ENCODE results near the gene FREM2. TPM values are rescaled to one million over a fixed set of nuclear protein-coding genes. Genes with fewer than 3 reads are reported as not detected.

The FREM2 gene
- polyA plus RNA-seq, 2 of the 4 experiments (the other 2 are of a cell fraction), result not detected

- Histone ChIP-seq H3K4me3 (no peak overlapping the region), H3K4me2 (no peak overlapping the region), H3K27ac (no peak overlapping the region), H3K9me3 (no peaks in the 10 kb centered on the region), H3K4me1 (no peaks in the 10 kb centered on the region)
- DNase-seq (ENCODE audit: low read depth in 1 of 2, low spot score in 1 of 2), result no peak
- CTCF ChIA-PET, result interaction anchor here (0.7 kb wide), 1 partner anchor 131 kb away, joined by 3 read pairs; no protein-coding TSS in a partner anchor
- ATAC-seq, result no peak
- no peak for TF ChIP-seq HOXB13 (CRISPR knock-in tag; IDR thresholded peaks at IDR 0.05; ENCODE audit: low read depth)
- no peak for TF ChIP-seq PHF8 (IDR thresholded peaks at IDR 0.05; ENCODE audit: borderline replicate concordance, low read depth)
- TF ChIP-seq FOSL2 (IDR thresholded peaks at IDR 0.05), result no peak
- no peak for TF ChIP-seq FOSL2 (CRISPR knock-in tag; IDR thresholded peaks at IDR 0.05)
- no peak for TF ChIP-seq FOXS1 (CRISPR knock-in tag; IDR thresholded peaks at IDR 0.05)
- TF ChIP-seq ATOH8 (CRISPR knock-in tag; IDR thresholded peaks at IDR 0.05; ENCODE audit: low read depth), result no peak
- TF ChIP-seq TFCP2L1 (CRISPR knock-in tag; IDR thresholded peaks at IDR 0.05), result no peak
- TF ChIP-seq EHF (CRISPR knock-in tag; IDR thresholded peaks at IDR 0.05), result no peak
- TF ChIP-seq POLR2AphosphoS2 (conservative IDR thresholded peaks at IDR 0.05; ENCODE audit: low read length), result no peak
- no peak for TF ChIP-seq BCL3 (IDR thresholded peaks at IDR 0.05)
- no peak for TF ChIP-seq E2F6 (IDR thresholded peaks at IDR 0.05; ENCODE audit: borderline replicate concordance, low read depth)
- TF ChIP-seq NFE2L2 (conservative IDR thresholded peaks at IDR 0.05; ENCODE audit: low read length), result no peak
- TF ChIP-seq POLR2A (IDR thresholded peaks at IDR 0.05; ENCODE audit: low read length), result no peak
- TF ChIP-seq NR3C1 (IDR thresholded peaks at IDR 0.05), result no peak
- WGBS (ENCODE audit: missing lambda C conversion rate), result 0% methylated on average over 2 of the region's 2 CpGs
- no peak for FAIRE-seq
- POLR2A ChIA-PET, result no interaction called here
These were observed 26.2 kb downstream of the FREM2 start for GRCh38 chr13:38713046-38713445.

GRCh38 chr13:38718374-38718773 lies 31.5 kb downstream of the FREM2 start:
- DNase-seq (ENCODE audit: low read depth in 1 of 2, low spot score in 1 of 2) (no peak), ATAC-seq (no peak), FAIRE-seq (no peak)
- POLR2A ChIA-PET, result no interaction called here
- Histone ChIP-seq H3K27ac (no peak overlapping the region), H3K4me3 (no peak overlapping the region), H3K4me2 (no peak overlapping the region), H3K4me1 (no peaks in the 10 kb centered on the region), H3K9me3 (no peaks in the 10 kb centered on the region)
- TF ChIP-seq CBX8 (IDR thresholded peaks at IDR 0.05) (no peak), HES2 (IDR thresholded peaks at IDR 0.05) (no peak), FOXS1 (CRISPR knock-in tag; IDR thresholded peaks at IDR 0.05) (no peak), FOSL2 (IDR thresholded peaks at IDR 0.05) (no peak), FOSL2 (CRISPR knock-in tag; IDR thresholded peaks at IDR 0.05) (no peak), CBX2 (IDR thresholded peaks at IDR 0.05; ENCODE audit: borderline replicate concordance, low read depth) (no peak), PHF8 (IDR thresholded peaks at IDR 0.05; ENCODE audit: borderline replicate concordance, low read depth) (no peak), TP53 (CRISPR knock-in tag; IDR thresholded peaks at IDR 0.05) (no peak), TFCP2L1 (CRISPR knock-in tag; IDR thresholded peaks at IDR 0.05) (no peak), ELK1 (IDR thresholded peaks at IDR 0.05; ENCODE audit: low read depth, low read length) (no peak), ZNF302 (CRISPR knock-in tag; IDR thresholded peaks at IDR 0.05) (no peak), MYC (IDR thresholded peaks at IDR 0.05; ENCODE audit: borderline replicate concordance, low read length) (no peak), ZFP36 (IDR thresholded peaks at IDR 0.05; ENCODE audit: borderline replicate concordance, partially characterized antibody) (no peak)
- CTCF ChIA-PET, result no interaction called here
- 23% methylated on average over 4 of the region's 4 CpGs for WGBS (ENCODE audit: missing lambda C conversion rate)
